ENCODE measurements around the gene GABRB2. TPM values are rescaled to one million over a fixed set of nuclear protein-coding genes. Genes with fewer than 3 reads are reported as not detected.

GABRB2 gene
- total and polyA plus RNA-seq, 7 experiments from 2014 or later: not detected

DNA sequence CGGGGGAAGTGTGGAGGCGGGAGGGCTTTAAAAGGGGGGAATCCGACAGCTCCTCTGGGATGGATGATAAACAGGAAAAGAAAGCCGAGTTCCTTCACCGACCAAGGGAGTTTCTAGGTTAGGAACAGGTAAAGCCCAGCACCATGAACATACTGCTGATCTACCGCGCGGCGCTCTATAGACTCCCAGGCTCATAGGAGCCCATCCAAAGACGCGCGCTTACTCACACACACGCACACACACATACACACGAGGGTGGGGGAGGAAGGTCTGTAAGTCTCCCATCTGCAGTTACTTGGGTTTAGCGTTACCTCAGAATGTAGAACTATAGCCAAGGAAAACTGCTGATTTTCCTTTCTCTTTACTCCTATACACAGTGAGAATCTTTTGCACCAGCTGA lies 2.6 kb upstream of the GABRB2 start:
- Histone ChIP-seq H3K36me3 (ENCODE audit: control insufficient read depth in 2 of 3, insufficient read depth in 3 of 3, low read length in 3 of 3) (no peaks in the 10 kb centered on the region), H3K4me3 (ENCODE audit: low read length) (no peak overlapping the region), H3K4me1 (ENCODE audit: control insufficient read depth in 2 of 2, insufficient read depth in 2 of 2, low read length in 2 of 2) (no peaks in the 10 kb centered on the region), H3K27ac (ENCODE audit: low read depth, low read length) (no peak overlapping the region), H3K9me3 (ENCODE audit: control insufficient read depth in 2 of 3, low read length in 3 of 3) (no peaks in the 10 kb centered on the region), H3K27me3 (ENCODE audit: control insufficient read depth in 2 of 2, insufficient read depth in 2 of 2, low read length in 2 of 2) (peaks cover 0 to 4% of the 10 kb centered on the region in 2 donors)
- peak overlapping the region in 1 of 9 donors; percentile 11 for H3K27ac Mint-ChIP-seq
- intact Hi-C loops (cut with micrococcal nuclease): loop anchor here in 1 of 2 donors (10.0 kb wide), 1 partner anchor 1114 kb away; no protein-coding TSS in a partner anchor
- peaks cover 44 to 72% (median 62%) of the 10 kb centered on the region in 5 donors for H3K27me3 Mint-ChIP-seq
- ChIA-PET CTCF (no interaction called here), POLR2A (no interaction called here)
- peak overlapping the region in 5 of 10 donors; percentile 29 to 43 (median 42) for H3K4me3 Mint-ChIP-seq
- peaks cover 11 to 28% (median 15%) of the 10 kb centered on the region in 7 donors for H3K4me1 Mint-ChIP-seq
- peaks cover 2 to 33% (median 8%) of the 10 kb centered on the region in 11 donors for H3K9me3 Mint-ChIP-seq
- no peak for DNase-seq
- H3K36me3 Mint-ChIP-seq: peaks cover 0 to 10% (median 0%) of the 10 kb centered on the region in 5 donors
- peak; percentile 18 for ATAC-seq

- H3K4me3 Mint-ChIP-seq: peak overlapping the region in 5 of 10 donors; percentile 19 to 55 (median 42)
- peaks cover 0 to 4% of the 10 kb centered on the region in 2 donors for H3K27me3 ChIP-seq (ENCODE audit: control insufficient read depth in 2 of 2, insufficient read depth in 2 of 2, low read length in 2 of 2)
Observed at GRCh38 chr5:161548487-161549094, 2.1 kb upstream of the GABRB2 start.

DNA sequence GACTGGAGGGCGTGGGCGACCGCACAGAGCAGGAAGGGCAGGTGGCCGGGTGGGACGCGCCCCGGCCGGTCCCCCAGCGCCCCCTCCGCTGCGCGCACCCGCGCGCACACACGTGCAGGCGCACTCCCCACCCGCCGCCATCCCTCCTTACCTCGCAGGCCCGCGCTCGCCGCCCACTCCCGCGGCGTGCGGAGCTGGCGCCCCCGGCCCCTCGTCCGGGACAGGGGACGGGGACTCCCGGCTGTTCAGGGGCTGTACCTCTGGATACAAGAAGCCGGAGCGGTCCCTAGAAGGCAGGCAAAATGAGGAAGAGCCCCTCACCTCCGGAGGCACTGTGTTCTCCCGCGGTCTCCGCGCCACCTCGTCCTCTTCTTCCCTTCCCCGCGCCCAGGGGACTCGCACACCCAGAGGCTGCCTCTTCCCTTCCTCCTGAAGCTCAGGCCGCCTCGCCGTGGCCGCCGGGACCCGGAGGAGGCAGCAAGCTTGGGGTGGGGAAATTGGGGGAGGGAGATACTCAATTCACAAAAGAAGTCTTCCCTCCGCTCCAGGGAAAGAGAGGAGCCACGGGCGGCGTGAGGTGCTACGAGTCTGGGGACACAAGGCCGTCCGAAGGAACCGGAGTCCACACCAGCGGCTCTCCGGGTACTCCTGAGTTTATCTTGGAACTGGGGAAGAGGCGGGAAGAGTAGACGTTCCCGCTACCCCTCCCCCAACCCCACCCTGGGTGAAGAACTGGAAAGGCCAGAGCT lies 1.4 kb upstream of the GABRB2 start:
- peaks cover 2 to 28% (median 6%) of the 10 kb centered on the region in 11 donors for H3K9me3 Mint-ChIP-seq
- peaks cover 55 to 76% (median 68%) of the 10 kb centered on the region in 5 donors for H3K27me3 Mint-ChIP-seq
- Histone ChIP-seq H3K27me3 (ENCODE audit: control insufficient read depth in 2 of 2, insufficient read depth in 2 of 2, low read length in 2 of 2) (peaks cover 0 to 4% of the 10 kb centered on the region in 2 donors), H3K36me3 (ENCODE audit: control insufficient read depth in 2 of 3, insufficient read depth in 3 of 3, low read length in 3 of 3) (no peaks in the 10 kb centered on the region), H3K4me1 (ENCODE audit: control insufficient read depth in 2 of 2, insufficient read depth in 2 of 2, low read length in 2 of 2) (no peaks in the 10 kb centered on the region), H3K4me3 (ENCODE audit: low read length) (no peak overlapping the region), H3K27ac (ENCODE audit: low read depth, low read length) (no peak overlapping the region), H3K9me3 (ENCODE audit: control insufficient read depth in 2 of 3, low read length in 3 of 3) (no peaks in the 10 kb centered on the region)
- ChIA-PET CTCF (no interaction called here), POLR2A (no interaction called here)
- DNase-seq: no peak
- H3K27ac Mint-ChIP-seq: no peak overlapping the region
- ATAC-seq: no peak
- H3K4me1 Mint-ChIP-seq: peaks cover 11 to 28% (median 15%) of the 10 kb centered on the region in 7 donors
- H3K36me3 Mint-ChIP-seq: peaks cover 0 to 10% (median 0%) of the 10 kb centered on the region in 5 donors
- H3K4me3 Mint-ChIP-seq: peak overlapping the region in 7 of 10 donors; percentile 23 to 84 (median 72)
- intact Hi-C loops (cut with micrococcal nuclease): loop anchor here in 1 of 2 donors (10.0 kb wide), 1 partner anchor 1113 kb away; no protein-coding TSS in a partner anchor

More at GRCh38 chr5:161548487-161549094, 2.1 kb upstream of the GABRB2 start:
- ChIA-PET CTCF (no interaction called here), POLR2A (no interaction called here)
- peak overlapping the region in 1 of 9 donors; percentile 11 for H3K27ac Mint-ChIP-seq
- Histone ChIP-seq H3K4me1 (ENCODE audit: control insufficient read depth in 2 of 2, insufficient read depth in 2 of 2, low read length in 2 of 2) (no peaks in the 10 kb centered on the region), H3K4me3 (ENCODE audit: low read length) (no peak overlapping the region), H3K27ac (ENCODE audit: low read depth, low read length) (no peak overlapping the region), H3K36me3 (ENCODE audit: control insufficient read depth in 2 of 3, insufficient read depth in 3 of 3, low read length in 3 of 3) (no peaks in the 10 kb centered on the region), H3K9me3 (ENCODE audit: control insufficient read depth in 2 of 3, low read length in 3 of 3) (no peaks in the 10 kb centered on the region)
- H3K27me3 Mint-ChIP-seq: peaks cover 48 to 69% (median 63%) of the 10 kb centered on the region in 5 donors
- no peak for DNase-seq
- peaks cover 11 to 28% (median 15%) of the 10 kb centered on the region in 7 donors for H3K4me1 Mint-ChIP-seq
- H3K9me3 Mint-ChIP-seq: peaks cover 2 to 28% (median 6%) of the 10 kb centered on the region in 11 donors
- H3K36me3 Mint-ChIP-seq: peaks cover 0 to 10% (median 0%) of the 10 kb centered on the region in 5 donors
- intact Hi-C loops (cut with micrococcal nuclease): loop anchor here in 1 of 2 donors (10.0 kb wide), 1 partner anchor 1114 kb away; no protein-coding TSS in a partner anchor
- no peak for ATAC-seq

GRCh38 chr5:161547406-161547737 lies 847 bp upstream of the GABRB2 start:
- H3K36me3 ChIP-seq (ENCODE audit: control insufficient read depth in 2 of 3, insufficient read depth in 3 of 3, low read length in 3 of 3): no peaks in the 10 kb centered on the region
- intact Hi-C loops (cut with micrococcal nuclease): loop anchor here in 1 of 2 donors (10.0 kb wide), 1 partner anchor 1113 kb away; no protein-coding TSS in a partner anchor
- DNase-seq (no peak), ATAC-seq (no peak)
- Mint-ChIP-seq H3K9me3 (peaks cover 2 to 28% (median 6%) of the 10 kb centered on the region in 11 donors), H3K27me3 (peaks cover 55 to 77% (median 71%) of the 10 kb centered on the region in 5 donors), H3K4me3 (peak overlapping the region in 9 of 10 donors; percentile 23 to 84 (median 72)), H3K36me3 (peaks cover 0 to 10% (median 0%) of the 10 kb centered on the region in 5 donors), H3K27ac (no peak overlapping the region), H3K4me1 (peaks cover 11 to 28% (median 15%) of the 10 kb centered on the region in 7 donors)
- no peak overlapping the region for H3K4me3 ChIP-seq (ENCODE audit: low read length)
- H3K27ac ChIP-seq (ENCODE audit: low read depth, low read length): no peak overlapping the region
- no peaks in the 10 kb centered on the region for H3K9me3 ChIP-seq (ENCODE audit: control insufficient read depth in 2 of 3, low read length in 3 of 3)
- no peaks in the 10 kb centered on the region for H3K4me1 ChIP-seq (ENCODE audit: control insufficient read depth in 2 of 2, insufficient read depth in 2 of 2, low read length in 2 of 2)
- peaks cover 0 to 4% of the 10 kb centered on the region in 2 donors for H3K27me3 ChIP-seq (ENCODE audit: control insufficient read depth in 2 of 2, insufficient read depth in 2 of 2, low read length in 2 of 2)
- CTCF ChIA-PET: no interaction called here
- POLR2A ChIA-PET: no interaction called here

DNA sequence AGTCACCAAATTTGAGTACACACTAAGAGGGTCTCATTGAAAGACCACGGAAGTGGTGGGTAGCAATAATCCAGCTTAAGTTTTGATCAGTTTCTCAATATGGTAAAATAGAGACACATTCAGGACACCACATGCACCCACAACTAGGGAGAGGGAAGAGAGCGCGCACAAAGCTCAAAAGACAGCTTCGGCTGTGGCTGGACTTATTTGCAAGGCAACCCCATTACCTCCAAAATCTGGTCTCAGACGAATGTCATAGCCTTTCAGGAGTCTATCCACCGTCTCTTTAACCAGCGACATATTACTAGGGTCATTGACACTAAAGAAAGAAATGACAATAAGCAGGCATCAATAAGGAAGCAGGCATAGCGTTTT lies 443 bp downstream of the GABRB2 start:
- ATAC-seq (no peak), DNase-seq (no peak)
- ChIA-PET POLR2A (no interaction called here), CTCF (no interaction called here)
- Mint-ChIP-seq H3K27me3 (peaks cover 54 to 66% (median 65%) of the 10 kb centered on the region in 5 donors), H3K4me1 (peaks cover 11 to 28% (median 15%) of the 10 kb centered on the region in 7 donors), H3K27ac (no peak overlapping the region), H3K9me3 (peaks cover 2 to 26% (median 5%) of the 10 kb centered on the region in 11 donors), H3K36me3 (peaks cover 0 to 10% (median 0%) of the 10 kb centered on the region in 5 donors), H3K4me3 (peak overlapping the region; percentile 39 to 87 (median 79))
- Histone ChIP-seq H3K4me1 (ENCODE audit: control insufficient read depth in 2 of 2, insufficient read depth in 2 of 2, low read length in 2 of 2) (no peaks in the 10 kb centered on the region), H3K4me3 (ENCODE audit: low read length) (no peak overlapping the region), H3K27me3 (ENCODE audit: control insufficient read depth in 2 of 2, insufficient read depth in 2 of 2, low read length in 2 of 2) (peaks cover 0 to 4% of the 10 kb centered on the region in 2 donors), H3K36me3 (ENCODE audit: control insufficient read depth in 2 of 3, insufficient read depth in 3 of 3, low read length in 3 of 3) (no peaks in the 10 kb centered on the region), H3K9me3 (ENCODE audit: control insufficient read depth in 2 of 3, low read length in 3 of 3) (no peaks in the 10 kb centered on the region), H3K27ac (ENCODE audit: low read depth, low read length) (no peak overlapping the region)
- intact Hi-C loops (cut with micrococcal nuclease): loop anchor here in 1 of 2 donors (10.0 kb wide), 1 partner anchor 1111 kb away; no protein-coding TSS in a partner anchor

DNA sequence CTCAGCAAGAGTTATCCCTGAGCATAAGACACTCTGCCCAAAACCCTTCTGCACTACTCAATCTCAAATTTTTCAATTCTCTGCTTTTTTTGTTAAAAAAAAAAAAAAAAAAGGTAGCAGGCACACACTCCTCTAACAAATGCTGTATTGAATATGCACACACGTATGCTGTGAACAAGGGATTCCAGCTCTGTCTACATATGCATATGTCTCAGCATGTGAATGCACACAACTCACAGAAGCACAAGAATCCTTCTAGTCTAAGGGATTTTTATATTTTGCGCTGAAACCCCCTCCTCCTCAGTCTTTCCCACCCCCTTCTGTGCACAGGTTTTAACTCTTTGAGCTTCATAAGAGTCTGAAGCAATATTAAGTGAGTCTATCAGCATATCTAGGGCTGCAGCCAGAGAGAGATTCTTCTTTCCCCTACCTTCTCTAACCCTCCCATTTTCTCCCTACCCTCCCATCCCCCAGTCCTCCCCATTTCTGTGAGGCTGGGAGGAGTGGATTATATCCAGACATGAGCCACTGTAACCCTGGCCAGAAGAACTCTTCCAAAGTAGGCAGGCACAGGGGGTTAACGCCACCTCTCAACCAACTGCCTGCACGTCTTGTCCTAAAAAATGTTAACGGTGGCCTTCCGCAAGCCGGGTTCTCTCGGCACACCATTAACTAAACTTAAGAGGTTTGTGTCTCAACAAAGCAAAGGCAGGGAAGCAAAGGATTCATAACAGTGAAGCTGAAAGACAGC lies 1.0 kb downstream of the GABRB2 start:
- Histone ChIP-seq H3K4me3 (ENCODE audit: low read length) (no peak overlapping the region), H3K36me3 (ENCODE audit: control insufficient read depth in 2 of 3, insufficient read depth in 3 of 3, low read length in 3 of 3) (no peaks in the 10 kb centered on the region), H3K27me3 (ENCODE audit: control insufficient read depth in 2 of 2, insufficient read depth in 2 of 2, low read length in 2 of 2) (peaks cover 0 to 4% of the 10 kb centered on the region in 2 donors), H3K27ac (ENCODE audit: low read depth, low read length) (no peak overlapping the region), H3K4me1 (ENCODE audit: control insufficient read depth in 2 of 2, insufficient read depth in 2 of 2, low read length in 2 of 2) (no peaks in the 10 kb centered on the region), H3K9me3 (ENCODE audit: control insufficient read depth in 2 of 3, low read length in 3 of 3) (no peaks in the 10 kb centered on the region)
- ChIA-PET POLR2A (no interaction called here), CTCF (no interaction called here)
- Mint-ChIP-seq H3K4me1 (peaks cover 11 to 28% (median 15%) of the 10 kb centered on the region in 7 donors), H3K36me3 (peaks cover 0 to 10% (median 0%) of the 10 kb centered on the region in 5 donors), H3K27me3 (peaks cover 48 to 61% (median 60%) of the 10 kb centered on the region in 5 donors), H3K27ac (no peak overlapping the region), H3K9me3 (peaks cover 0 to 22% (median 2%) of the 10 kb centered on the region in 11 donors), H3K4me3 (peak overlapping the region in 5 of 10 donors; percentile 62 to 87 (median 74))
- intact Hi-C loops (cut with micrococcal nuclease): loop anchor here in 1 of 2 donors (2.0 to 10.0 kb wide), 2 partner anchors 1111 to 1801 kb away; no protein-coding TSS in a partner anchor
- ATAC-seq: no peak
- DNase-seq: no peak
